Stimulated activated CD4-positive, alpha-beta T cell treated with anti-CD3 and anti-CD28 coated beads, Interleukin-1b, Interleukin-23, amount 100 ng/mL, for 4 hours (primary cell): ENCODE results near the gene DAB1.
A peak's percentile ranks its signal among the peaks of the same experiment; 100 is the strongest.

ENCODE experiments used
- DNase-seq, 2 donors: peaks; one replicate each; pipeline ENCODE4 v3.0.0-alpha.2; 2020; ENCODE audit warnings: low read depth in 2 of 2

Gene DAB1

GRCh38 chr1:57316861-57317260 is 107.0 kb downstream of the DAB1 start:
- DNase-seq: no peak

- no peak for DNase-seq
These were observed 107.6 kb downstream of the DAB1 start for GRCh38 chr1:57316291-57316690.

GRCh38 chr1:57312869-57313268 is 111.0 kb downstream of the DAB1 start:
- DNase-seq: no peak

- no peak for DNase-seq
These were observed 112.4 kb downstream of the DAB1 start for GRCh38 chr1:57311411-57311810.

- DNase-seq: no peak
These were observed 112.9 kb downstream of the DAB1 start for GRCh38 chr1:57311006-57311405.

- no peak for DNase-seq
These were observed 114.2 kb downstream of the DAB1 start for GRCh38 chr1:57309630-57310029.

GRCh38 chr1:57307392-57308170 is 116.3 kb downstream of the DAB1 start:
- peak; percentile 3 to 12 for DNase-seq

- no peak for DNase-seq
These were observed 119.3 kb downstream of the DAB1 start for GRCh38 chr1:57304591-57304990.

- DNase-seq: no peak
These were observed 120.9 kb downstream of the DAB1 start for GRCh38 chr1:57302812-57303596.

GRCh38 chr1:57300186-57300585 is 123.7 kb downstream of the DAB1 start:
- no peak for DNase-seq

GRCh38 chr1:57296726-57297250 is 127.1 kb downstream of the DAB1 start:
- DNase-seq: no peak

GRCh38 chr1:57295326-57295725 is 128.5 kb downstream of the DAB1 start:
- DNase-seq: no peak

- no peak for DNase-seq
These were observed 129.7 kb downstream of the DAB1 start for GRCh38 chr1:57294177-57294576.

- DNase-seq: no peak
These were observed 130.6 kb downstream of the DAB1 start for GRCh38 chr1:57293214-57293613.

GRCh38 chr1:57289781-57290180 is 134.1 kb downstream of the DAB1 start:
- no peak for DNase-seq

GRCh38 chr1:57285992-57286391 is 137.9 kb downstream of the DAB1 start:
- DNase-seq: no peak

- DNase-seq: no peak
These were observed 141.4 kb downstream of the DAB1 start for GRCh38 chr1:57282411-57282810.

GRCh38 chr1:57281324-57281723 is 142.5 kb downstream of the DAB1 start:
- DNase-seq: no peak

- DNase-seq: no peak
These were observed 143.8 kb downstream of the DAB1 start for GRCh38 chr1:57279909-57280666.

- DNase-seq: no peak
These were observed 145.3 kb downstream of the DAB1 start for GRCh38 chr1:57278558-57278957.

GRCh38 chr1:57277681-57278080 is 146.2 kb downstream of the DAB1 start:
- no peak for DNase-seq

GRCh38 chr1:57276918-57277317 is 146.9 kb downstream of the DAB1 start:
- DNase-seq: no peak
